GM23248 (cell line): ENCODE results near the gene HDAC4. TPM values are rescaled to one million over a fixed set of nuclear protein-coding genes. Genes with fewer than 3 reads are reported as not detected.

Experiments
- DNase-seq: peaks from one replicate; pipeline ENCODE4 v3.0.0-alpha.2; 2015
- H2AFZ ChIP-seq: fragments of 200-600 bp; sonication (generic); 2 replicates; pipeline ENCODE4 v1.6.1; 2016; ENCODE audit warnings: antibody characterized with exemption
- H3F3A ChIP-seq: fragments of 200-600 bp; sonication (generic); 2 replicates; pipeline ENCODE4 v1.6.1; 2016; ENCODE audit warnings: mild to moderate bottlenecking, antibody characterized with exemption, mixed run types; ENCODE audit not compliant: insufficient read depth
- H3K27ac ChIP-seq: fragments of 200-600 bp; sonication (generic); 2 replicates; pipeline ENCODE4 v1.5.1; 2016; ENCODE audit warnings: mild to moderate bottlenecking
- H3K27me3 ChIP-seq: fragments of 200-600 bp; sonication (generic); replicated peaks from 2 replicates; pipeline ENCODE4 v1.6.1; 2016; ENCODE audit warnings: mild to moderate bottlenecking; ENCODE audit not compliant: insufficient read depth
- H3K36me3 ChIP-seq: fragments of 200-600 bp; sonication (generic); 2 replicates; pipeline ENCODE4 v1.6.1; 2016; ENCODE audit warnings: low read depth, mild to moderate bottlenecking
- H3K4me1 ChIP-seq: fragments of 200-600 bp; sonication (generic); 2 replicates; pipeline ENCODE4 v1.6.1; 2016; ENCODE audit warnings: mild to moderate bottlenecking; ENCODE audit not compliant: insufficient read depth
- H3K4me2 ChIP-seq: fragments of 200-600 bp; sonication (generic); one replicate; pipeline ENCODE4 v1.6.1; 2016; ENCODE audit warnings: mild to moderate bottlenecking; ENCODE audit not compliant: unreplicated experiment
- H3K4me3 ChIP-seq: fragments of 200-600 bp; sonication (generic); 2 replicates; pipeline ENCODE4 v1.5.1; 2016; ENCODE audit warnings: mild to moderate bottlenecking
- H3K79me2 ChIP-seq: fragments of 200-600 bp; sonication (generic); 2 replicates; pipeline ENCODE4 v1.6.1; 2016; ENCODE audit warnings: mild to moderate bottlenecking; ENCODE audit not compliant: insufficient read depth
- H3K9ac ChIP-seq: fragments of 200-600 bp; sonication (generic); 2 replicates; pipeline ENCODE4 v1.6.1; 2016; ENCODE audit warnings: mild to moderate bottlenecking
- H3K9me2 ChIP-seq: fragments of 200-600 bp; sonication (generic); 2 replicates; pipeline ENCODE4 v1.6.1; 2016; ENCODE audit warnings: mixed run types, mild to moderate bottlenecking, moderate library complexity; ENCODE audit not compliant: insufficient read depth
- H3K9me3 ChIP-seq: fragments of 200-600 bp; sonication (generic); one replicate; pipeline ENCODE4 v1.6.1; 2017; ENCODE audit warnings: low read depth
- H4K20me1 ChIP-seq: fragments of 200-600 bp; sonication (generic); 2 replicates; pipeline ENCODE4 v1.6.0; 2016; ENCODE audit not compliant: insufficient read depth
- EZH2 ChIP-seq: fragments of 200-600 bp; sonication (generic); IDR thresholded peaks from 2 replicates; pipeline ENCODE4 v1.6.1; 2018; ENCODE audit warnings: antibody characterized with exemption, mild to moderate bottlenecking; ENCODE audit not compliant: insufficient read depth, poor library complexity, severe bottlenecking
- EZH2phosphoT487 ChIP-seq: fragments of 200-600 bp; sonication (generic); IDR thresholded peaks from 2 replicates; pipeline ENCODE4 v1.6.1; 2018; ENCODE audit warnings: antibody characterized with exemption, moderate library complexity, mild to moderate bottlenecking, low read depth; ENCODE audit not compliant: insufficient read depth
- WGBS, 2 experiments: methylation state at CpG; one replicate each; pipeline ENCODE4 v1.1.6; 2015 to 2017; ENCODE audit warnings: low lambda C conversion rate in 2 of 2, low coverage in 1 of 2; ENCODE audit errors: missing lambda C conversion rate in 2 of 2; 5-methylcytosine and 5-hydroxymethylcytosine counted together
- in situ Hi-C: fragments of 300-500 bp; cut with MboI; formaldehyde crosslinking; loops from 2 replicates; pipeline ENCODE4 v1.15.0; 2020
- polyA plus RNA-seq: library from polyadenylated mRNA; unstranded; fragments of >200 nt; fragmentation: Nextera tagmentation; extraction: Ambion mirVana; gene quantifications from 2 replicates; pipeline ENCODE4 v1.2.1, GENCODE V29; 2016
- total RNA-seq: library from RNA; depleted of rRNA; stranded (reverse); fragments of >200 nt; shearing (Covaris generic); gene quantifications from 2 replicates; pipeline ENCODE4 v1.2.3, GENCODE V29; 2014

Gene HDAC4
- total and polyA plus RNA-seq, 2 experiments from 2014 or later, result 2.1 to 6.3 TPM

GRCh38 chr2:239262484-239263230, 138.2 kb downstream of the HDAC4 start:
- no peak for DNase-seq
- Histone ChIP-seq H3K9me3 (no peaks in the 10 kb centered on the region), H3K9me2 (no peaks in the 10 kb centered on the region), H3K27me3 (no peaks in the 10 kb centered on the region), H3K36me3 (no peaks in the 10 kb centered on the region), H3K27ac (no peak overlapping the region), H4K20me1 (no peaks in the 10 kb centered on the region), H3K4me2 (no peak overlapping the region), H3F3A (peaks cover 2% of the 10 kb centered on the region; the same call in 1 of the 2 replicates), H3K9ac (no peak overlapping the region), H3K4me1 (peaks cover 27% of the 10 kb centered on the region), H3K79me2 (peaks cover 76% of the 10 kb centered on the region), H3K4me3 (no peak overlapping the region), H2AFZ (no peak overlapping the region)
- in situ Hi-C loops, result no loop called here
- 83 to 87% methylated on average over 21 to 23 of the region's 23 CpGs for WGBS, 2 experiments
- TF ChIP-seq EZH2, result no peak
- TF ChIP-seq EZH2phosphoT487, result no peak

GRCh38 chr2:239261796-239262483, 138.9 kb downstream of the HDAC4 start:
- TF ChIP-seq EZH2 (no peak), EZH2phosphoT487 (no peak)
- no peak overlapping the region for H3K27ac ChIP-seq
- peaks cover 80% of the 10 kb centered on the region for H3K79me2 ChIP-seq
- peaks cover 6% of the 10 kb centered on the region; the same call in 1 of the 2 replicates for H3F3A ChIP-seq
- DNase-seq, result no peak
- no peak overlapping the region for H3K4me3 ChIP-seq
- H3K4me2 ChIP-seq, result no peak overlapping the region
- H3K9me2 ChIP-seq, result no peaks in the 10 kb centered on the region
- no peak overlapping the region for H2AFZ ChIP-seq
- H3K36me3 ChIP-seq, result no peaks in the 10 kb centered on the region
- no peak overlapping the region for H3K9ac ChIP-seq
- 84 to 86% methylated on average over 21 to 22 of the region's 22 CpGs for WGBS, 2 experiments
- peaks cover 27% of the 10 kb centered on the region for H3K4me1 ChIP-seq
- in situ Hi-C loops, result no loop called here
- no peaks in the 10 kb centered on the region for H3K27me3 ChIP-seq
- H4K20me1 ChIP-seq, result no peaks in the 10 kb centered on the region
- H3K9me3 ChIP-seq, result no peaks in the 10 kb centered on the region

GRCh38 chr2:239261356-239261755, 139.5 kb downstream of the HDAC4 start:
- no peaks in the 10 kb centered on the region for H3K27me3 ChIP-seq
- WGBS, 2 experiments, result 91 to 94% methylated on average over 8 of the region's 8 CpGs
- TF ChIP-seq EZH2, result no peak
- in situ Hi-C loops, result no loop called here
- peaks cover 27% of the 10 kb centered on the region for H3K4me1 ChIP-seq
- DNase-seq, result no peak
- H2AFZ ChIP-seq, result no peak overlapping the region
- H3K9me2 ChIP-seq, result no peaks in the 10 kb centered on the region
- H4K20me1 ChIP-seq, result no peaks in the 10 kb centered on the region
- H3K4me3 ChIP-seq, result no peak overlapping the region
- peaks cover 81% of the 10 kb centered on the region for H3K79me2 ChIP-seq
- H3K4me2 ChIP-seq, result no peak overlapping the region
- H3K36me3 ChIP-seq, result no peaks in the 10 kb centered on the region
- H3K9ac ChIP-seq, result no peak overlapping the region
- no peaks in the 10 kb centered on the region for H3K9me3 ChIP-seq
- H3F3A ChIP-seq, result peaks cover 8% of the 10 kb centered on the region; the same call in 1 of the 2 replicates
- no peak overlapping the region for H3K27ac ChIP-seq

GRCh38 chr2:239260546-239261327, 140.1 kb downstream of the HDAC4 start:
- in situ Hi-C loops, result no loop called here
- peaks cover 27% of the 10 kb centered on the region for H3K4me1 ChIP-seq

More at GRCh38 chr2:239260546-239261327, 140.1 kb downstream of the HDAC4 start:
- 97 to 98% methylated on average over 21 of the region's 21 CpGs for WGBS, 2 experiments
- no peak for TF ChIP-seq EZH2phosphoT487
- TF ChIP-seq EZH2, result no peak
- Histone ChIP-seq H3F3A (peaks cover 8% of the 10 kb centered on the region; the same call in 1 of the 2 replicates), H3K4me2 (no peak overlapping the region), H3K36me3 (no peaks in the 10 kb centered on the region), H3K9me2 (no peaks in the 10 kb centered on the region), H3K27me3 (no peaks in the 10 kb centered on the region), H3K27ac (no peak overlapping the region), H4K20me1 (no peaks in the 10 kb centered on the region), H3K9me3 (no peaks in the 10 kb centered on the region), H3K9ac (no peak overlapping the region), H3K79me2 (peaks cover 75% of the 10 kb centered on the region), H3K4me3 (no peak overlapping the region), H2AFZ (no peak overlapping the region)
- no peak for DNase-seq
